GM12878 (cell line): ENCODE data around the gene CXXC4. TPM values are rescaled to one million over a fixed set of nuclear protein-coding genes. Genes with fewer than 3 reads are reported as not detected.

Experiments
- ATAC-seq: fragments of 200-7000 bp; cut with Tn5 transposase; 3 replicates; pipeline ENCODE4 v1.9.1; 2020; ENCODE audit warnings: mild to moderate bottlenecking, moderate library complexity
- BruUV-seq: library from RNA; stranded (reverse); fragments of 400-500 nt; replicated peaks from 2 replicates; lab custom pipeline; 2021; lab: Mats Ljungman, UMichigan
- CTCF ChIA-PET: fragments of 300-600 bp; sonication (Branson Sonifier 250); formaldehyde crosslinking; extraction: SDS; loops from one replicate; lab custom pipeline; 2021; ENCODE audit warnings: inconsistent platforms; lab: Yijun Ruan, JAX
- POLR2A ChIA-PET: fragments of 350-600 bp; formaldehyde crosslinking; extraction: SDS; loops from one replicate; lab custom pipeline; 2021; ENCODE audit warnings: inconsistent platforms; lab: Charles Lee
- RAD21 ChIA-PET: fragments of 300-600 bp; sonication (Branson Sonifier 250); formaldehyde crosslinking; loops from one replicate; lab custom pipeline; 2023; ENCODE audit warnings: antibody characterized with exemption; ENCODE audit not compliant: unreplicated experiment; lab: Charles Lee
- SMC1A ChIA-PET: fragments of 300-600 bp; sonication (Branson Sonifier 250); formaldehyde crosslinking; loops from one replicate; lab custom pipeline; 2023; ENCODE audit not compliant: unreplicated experiment, uncharacterized antibody; lab: Charles Lee
- DNase-seq: peaks from one replicate; pipeline ENCODE4 v3.0.0-alpha.2; 2011; ENCODE audit warnings: low read depth, low spot score
- FAIRE-seq: peaks from 3 replicates; lab custom pipeline; 2011; peaks lifted over from hg19 to GRCh38; lab: Jason Lieb, UNC
- H2AFZ ChIP-seq: 2 replicates; pipeline ENCODE4 v1.6.0; 2011; ENCODE audit warnings: low read depth, low read length, control low read depth; ENCODE audit not compliant: control insufficient read depth
- H3K27ac ChIP-seq: 2 replicates; pipeline ENCODE4 v1.5.1; 2011; ENCODE audit warnings: control low read depth; ENCODE audit not compliant: control insufficient read depth, insufficient read depth
- H3K27me3 ChIP-seq, 2 experiments: replicated peaks in 1 of 2; 2 replicates each; pipeline versions ENCODE4 v1.6.0 to v1.6.1; 2011; ENCODE audit warnings: low read length in 1 of 2; ENCODE audit not compliant: control insufficient read depth in 2 of 2, insufficient read depth in 2 of 2
- H3K36me3 ChIP-seq, 2 experiments: 2 replicates each; pipeline ENCODE4 v1.5.1; 2011; ENCODE audit warnings: low read length in 1 of 2; ENCODE audit not compliant: control insufficient read depth in 2 of 2, insufficient read depth in 2 of 2
- H3K4me1 ChIP-seq: 2 replicates; pipeline ENCODE4 v1.6.1; 2011; ENCODE audit warnings: mild to moderate bottlenecking, low read length, moderate library complexity, mixed read lengths; ENCODE audit not compliant: control insufficient read depth, insufficient read depth
- H3K4me2 ChIP-seq: 2 replicates; pipeline ENCODE4 v1.6.0; 2011; ENCODE audit warnings: control low read depth; ENCODE audit not compliant: control insufficient read depth, insufficient read depth
- H3K4me3 ChIP-seq: fragments of 200-600 bp; sonication (generic); 2 replicates; pipeline ENCODE4 v1.5.1; 2016
- H3K79me2 ChIP-seq: 2 replicates; pipeline ENCODE4 v1.6.0; 2011; ENCODE audit warnings: low read length; ENCODE audit not compliant: control insufficient read depth, insufficient read depth
- H3K9ac ChIP-seq: 2 replicates; pipeline ENCODE4 v1.8.0; 2011; ENCODE audit warnings: low read length, control low read depth, mixed read lengths; ENCODE audit not compliant: control insufficient read depth, insufficient read depth
- H3K9me3 ChIP-seq: replicated peaks from 3 replicates; pipeline ENCODE4 v1.5.1; 2011; ENCODE audit warnings: mild to moderate bottlenecking, low read length; ENCODE audit not compliant: control insufficient read depth, insufficient read depth
- H4K20me1 ChIP-seq: 2 replicates; pipeline ENCODE4 v1.6.0; 2011; ENCODE audit not compliant: control insufficient read depth, insufficient read depth
- ATF7 ChIP-seq: fragments of 450-650 bp; IDR thresholded peaks from 2 replicates; pipeline ENCODE4 v1.6.1; 2016; ENCODE audit warnings: low read depth, mild to moderate bottlenecking
- CBFB ChIP-seq: IDR thresholded peaks from 2 replicates; pipeline ENCODE4 v1.6.1; 2016; ENCODE audit warnings: antibody characterized with exemption, low read depth
- EP300 ChIP-seq, 2 experiments: fragments of 150-350 bp in 1 of 2; IDR thresholded peaks; 2 replicates each; pipeline ENCODE4 v1.6.1; 2011 to 2012; ENCODE audit warnings: low read depth in 2 of 2, low read length in 2 of 2, borderline replicate concordance in 1 of 2, improper control_type of control experiment in 1 of 2, inconsistent platforms in 1 of 2; ENCODE audit not compliant: control insufficient read depth in 1 of 2
- FOS ChIP-seq: IDR thresholded peaks from 3 replicates; pipeline ENCODE4 v1.6.1; 2011; ENCODE audit warnings: borderline replicate concordance; ENCODE audit not compliant: insufficient read length; ENCODE audit errors: extremely low read depth
- FOXM1 ChIP-seq: IDR thresholded peaks from 2 replicates; pipeline ENCODE4 v1.6.1; 2012; ENCODE audit warnings: low read depth, mild to moderate bottlenecking, inconsistent platforms, low read length, moderate library complexity
- MTA3 ChIP-seq: IDR thresholded peaks from 2 replicates; pipeline ENCODE4 v1.6.1; 2012; ENCODE audit warnings: low read length, inconsistent platforms, borderline replicate concordance
- POLR2A ChIP-seq: IDR thresholded peaks from 2 replicates; pipeline ENCODE4 v1.6.1; 2011; ENCODE audit warnings: low read depth, mild to moderate bottlenecking, low read length
- PRDM15 ChIP-seq: fragments of 450-650 bp; formaldehyde crosslinking; IDR thresholded peaks from 2 replicates; pipeline ENCODE4 v1.4.0; 2020; ENCODE audit warnings: mild to moderate bottlenecking, moderate library complexity
- RCOR1 ChIP-seq: conservative IDR thresholded peaks from 2 replicates; pipeline ENCODE4 v1.6.1; 2012; ENCODE audit warnings: low read depth, low read length, improper control_type of control experiment
- SMARCA5 ChIP-seq: fragments of 450-650 bp; IDR thresholded peaks from 2 replicates; pipeline ENCODE4 v1.6.1; 2017; ENCODE audit warnings: mild to moderate bottlenecking
- ZBED1 ChIP-seq: IDR thresholded peaks from 2 replicates; pipeline ENCODE4 v1.6.1; 2016; ENCODE audit warnings: borderline replicate concordance
- WGBS: methylation state at CpG from one replicate; pipeline ENCODE4 v1.1.6; 2016; ENCODE audit warnings: low lambda C conversion rate; ENCODE audit not compliant: insufficient replicate concordance, insufficient coverage; ENCODE audit errors: missing lambda C conversion rate; 5-methylcytosine and 5-hydroxymethylcytosine counted together
- in situ Hi-C: fragments of 300-500 bp; cut with MboI; formaldehyde crosslinking; loops from 9 replicates; pipeline ENCODE4 v1.14.3; 2018; ENCODE audit warnings: mixed read lengths
- intact Hi-C: fragments of 100-400 bp; cut with micrococcal nuclease; formaldehyde crosslinking; loops from one replicate; pipeline ENCODE4 v1.14.2; 2022; ENCODE audit not compliant: unreplicated experiment
- polyA plus RNA-seq, 11 experiments: library from polyadenylated mRNA; depleted of rRNA in 4 of 11; unstranded in 6 of 11; stranded (reverse) in 5 of 11; fragments of >200 nt; fragmentation: Nextera tagmentation in 4 of 11; fragmentation: Illumina TruSeq in 1 of 11; extraction: Ambion mirVana in 4 of 11; extraction: Trizol in 1 of 11; gene quantifications; 1 replicate in 1 of 11; 2 replicates in 10 of 11; pipeline versions ENCODE4 v1.2.1 to v1.2.3, GENCODE V29; 2011 to 2016; ENCODE audit warnings: inconsistent platforms in 2 of 11, missing spikeins in 2 of 11, low read depth in 1 of 11
- total RNA-seq, 4 experiments: library from RNA; depleted of rRNA in 3 of 4; stranded (reverse); fragments of >200 nt in 3 of 4; fragmentation: Illumina TruSeq in 1 of 4; extraction: Trizol in 1 of 4; gene quantifications; 2 replicates each; pipeline versions ENCODE4 v1.2.1 to v1.2.3, GENCODE V29; 2013 to 2021

Gene CXXC4
- total and polyA plus RNA-seq, 10 of the 15 experiments (the other 5 are each of a cell fraction or from before 2014, with no cell fraction given), result 4.2 to 17.0 (median 7.8) TPM

GRCh38 chr4:104436542-104436941 is 58.2 kb downstream of the CXXC4 start:
- H3K4me1 ChIP-seq, result no peaks in the 10 kb centered on the region
- TF ChIP-seq EP300 (IDR thresholded peaks at IDR 0.05; ENCODE audit: borderline replicate concordance in 1 of 2, control insufficient read depth in 1 of 2, low read depth in 2 of 2, low read length in 2 of 2), result no peak
- TF ChIP-seq SMARCA5, result no peak
- TF ChIP-seq MTA3, result no peak
- TF ChIP-seq ATF7, result no peak
- no peak for TF ChIP-seq ZBED1
- no peak for TF ChIP-seq FOS
- TF ChIP-seq CBFB, result no peak
- no peak for TF ChIP-seq POLR2A
- no peak for TF ChIP-seq RCOR1
- TF ChIP-seq PRDM15 (CRISPR knock-in tag), result no peak
- no peak for TF ChIP-seq FOXM1
- no peak for FAIRE-seq
- no peaks in the 10 kb centered on the region for H3K27me3 ChIP-seq
- H3K9ac ChIP-seq, result no peak overlapping the region
- no peak overlapping the region for H2AFZ ChIP-seq
- ChIA-PET CTCF (no interaction called here), SMC1A (interaction anchor here (6.1 kb wide), 1 partner anchor 15 kb away, joined by 19 read pairs; no protein-coding TSS in a partner anchor), RAD21 (no interaction called here), POLR2A (no interaction called here)
- H3K4me3 ChIP-seq, result no peak overlapping the region
- no peak overlapping the region for H3K4me2 ChIP-seq
- no peak for DNase-seq
- no peaks in the 10 kb centered on the region for H3K36me3 ChIP-seq
- ATAC-seq, result no peak
- H4K20me1 ChIP-seq, result no peaks in the 10 kb centered on the region
- H3K79me2 ChIP-seq, result no peaks in the 10 kb centered on the region
- intact Hi-C loops (no loop called here), in situ Hi-C loops (no loop called here)
- BruUV-seq, result no TSS peak
- no peaks in the 10 kb centered on the region; the same call in 1 of the 3 replicates for H3K9me3 ChIP-seq
- 50% methylated on average over 2 of the region's 2 CpGs for whole genome bisulfite sequencing
- H3K27ac ChIP-seq, result no peak overlapping the region
